Fibroblast of lung (primary cell): ENCODE results near the gene RPN1.

ENCODE experiments used
- EZH2 ChIP-seq: IDR thresholded peaks from 2 replicates; pipeline ENCODE4 v1.5.1; 2012; ENCODE audit warnings: low read length, control low read depth, mild to moderate bottlenecking; ENCODE audit errors: missing control alignments
- TF ChIP-seq, protein P1 (sequence below), 2 donors: IDR thresholded peaks in 1 of 2; conservative IDR thresholded peaks in 1 of 2; 1 replicate in 1 of 2; 2 replicates in 1 of 2; pipeline ENCODE4 v1.5.1; 2011 to 2012; ENCODE audit warnings: low read length in 2 of 2, control low read depth in 1 of 2, inconsistent platforms in 1 of 2, low read depth in 1 of 2, mild to moderate bottlenecking in 1 of 2

DNA sequence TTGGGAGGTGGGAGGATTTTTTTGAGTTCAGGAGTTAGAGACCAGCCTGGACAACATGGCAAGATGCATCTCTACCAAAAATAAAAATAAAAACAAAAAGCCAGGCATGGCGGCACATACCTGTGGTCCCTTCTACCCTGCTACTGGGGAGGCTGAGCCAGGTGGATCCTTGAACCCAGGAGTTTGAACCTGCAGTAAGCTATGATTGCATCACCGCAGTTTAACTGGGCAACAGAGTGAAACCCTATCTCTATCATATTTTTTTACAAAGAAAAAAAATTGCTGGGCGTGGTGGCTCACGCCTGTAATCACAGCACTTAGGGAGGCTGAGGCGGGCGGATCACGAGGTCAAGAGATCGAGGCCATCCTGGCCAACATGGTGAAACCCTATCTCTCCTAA is 35.8 kb upstream of the RPN1 start:
- no peak for TF ChIP-seq EZH2
- TF ChIP-seq, protein P1, sequence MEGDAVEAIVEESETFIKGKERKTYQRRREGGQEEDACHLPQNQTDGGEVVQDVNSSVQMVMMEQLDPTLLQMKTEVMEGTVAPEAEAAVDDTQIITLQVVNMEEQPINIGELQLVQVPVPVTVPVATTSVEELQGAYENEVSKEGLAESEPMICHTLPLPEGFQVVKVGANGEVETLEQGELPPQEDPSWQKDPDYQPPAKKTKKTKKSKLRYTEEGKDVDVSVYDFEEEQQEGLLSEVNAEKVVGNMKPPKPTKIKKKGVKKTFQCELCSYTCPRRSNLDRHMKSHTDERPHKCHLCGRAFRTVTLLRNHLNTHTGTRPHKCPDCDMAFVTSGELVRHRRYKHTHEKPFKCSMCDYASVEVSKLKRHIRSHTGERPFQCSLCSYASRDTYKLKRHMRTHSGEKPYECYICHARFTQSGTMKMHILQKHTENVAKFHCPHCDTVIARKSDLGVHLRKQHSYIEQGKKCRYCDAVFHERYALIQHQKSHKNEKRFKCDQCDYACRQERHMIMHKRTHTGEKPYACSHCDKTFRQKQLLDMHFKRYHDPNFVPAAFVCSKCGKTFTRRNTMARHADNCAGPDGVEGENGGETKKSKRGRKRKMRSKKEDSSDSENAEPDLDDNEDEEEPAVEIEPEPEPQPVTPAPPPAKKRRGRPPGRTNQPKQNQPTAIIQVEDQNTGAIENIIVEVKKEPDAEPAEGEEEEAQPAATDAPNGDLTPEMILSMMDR (conservative IDR thresholded peaks at IDR 0.05 in 1 of 2, IDR thresholded peaks at IDR 0.05 in 1 of 2; ENCODE audit: low read depth in 1 of 2, low read length in 2 of 2): no peak
